IMR-90 (cell line): Measurements from ENCODE around the gene ANKMY1. TPM values are rescaled to one million over a fixed set of nuclear protein-coding genes. Genes with fewer than 3 reads are reported as not detected.

ENCODE experiments used
- ATAC-seq: fragments of 200-7000 bp; cut with Tn5 transposase; 2 replicates; pipeline ENCODE4 v1.9.1; 2020; ENCODE audit warnings: low read depth, mild to moderate bottlenecking, moderate library complexity
- BruUV-seq: library from RNA; stranded (reverse); fragments of 400-500 nt; replicated peaks from 2 replicates; lab custom pipeline; 2021; lab: Mats Ljungman, UMichigan
- CTCF ChIA-PET: fragments of 300-600 bp; formaldehyde crosslinking; extraction: SDS; loops from one replicate; lab custom pipeline; 2021; ENCODE audit warnings: antibody characterized with exemption; lab: Yijun Ruan, JAX
- POLR2A ChIA-PET: fragments of 300-600 bp; sonication (Branson Sonifier 250); formaldehyde crosslinking; loops from one replicate; lab custom pipeline; 2022; ENCODE audit warnings: antibody characterized with exemption; ENCODE audit not compliant: unreplicated experiment; lab: Charles Lee
- DNase-seq: peaks from one replicate; pipeline ENCODE4 v3.0.0; 2013
- H2AFZ ChIP-seq: replicated peaks from 2 replicates; pipeline ENCODE3; 2013; ENCODE audit warnings: low read length, mild to moderate bottlenecking; ENCODE audit not compliant: poor library complexity
- H2AK5ac ChIP-seq: 2 replicates; pipeline ENCODE4 v1.6.1; 2013; ENCODE audit warnings: low read depth, low read length, inconsistent platforms
- H2AK9ac ChIP-seq: replicated peaks from 2 replicates; pipeline ENCODE3; 2013; ENCODE audit warnings: mild to moderate bottlenecking, low read depth, low read length, moderate library complexity; ENCODE audit not compliant: poor library complexity
- H2BK120ac ChIP-seq: 2 replicates; pipeline ENCODE4 v1.6.1; 2013; ENCODE audit warnings: low read depth, low read length, inconsistent platforms
- H2BK15ac ChIP-seq: 3 replicates; pipeline ENCODE4 v1.6.1; 2013; ENCODE audit warnings: low read depth, low read length, inconsistent platforms
- H2BK20ac ChIP-seq: 2 replicates; pipeline ENCODE4 v1.6.1; 2013; ENCODE audit warnings: low read depth, mild to moderate bottlenecking, inconsistent platforms, low read length, moderate library complexity
- H2BK5ac ChIP-seq: 2 replicates; pipeline ENCODE4 v1.6.1; 2013; ENCODE audit warnings: mild to moderate bottlenecking, low read depth, low read length, inconsistent platforms; ENCODE audit not compliant: poor library complexity, severe bottlenecking
- H3K14ac ChIP-seq: replicated peaks from 2 replicates; pipeline ENCODE4 v1.6.1; 2013; ENCODE audit warnings: low read depth, low read length, inconsistent platforms
- H3K18ac ChIP-seq: 2 replicates; pipeline ENCODE4 v1.6.1; 2013; ENCODE audit warnings: low read depth, low read length, control low read depth
- H3K23ac ChIP-seq: 2 replicates; pipeline ENCODE4 v1.6.1; 2013; ENCODE audit warnings: low read depth, low read length, inconsistent platforms
- H3K27ac ChIP-seq: 2 replicates; pipeline ENCODE4 v1.5.1; 2013; ENCODE audit warnings: mild to moderate bottlenecking, control low read depth, low read length; ENCODE audit not compliant: insufficient read depth
- H3K27me3 ChIP-seq: 2 replicates; pipeline ENCODE4 v1.6.1; 2013; ENCODE audit warnings: low read length; ENCODE audit not compliant: control insufficient read depth, insufficient read depth
- H3K36me3 ChIP-seq: 2 replicates; pipeline ENCODE4 v1.6.1; 2013; ENCODE audit warnings: low read length, mixed read lengths; ENCODE audit not compliant: control insufficient read depth, insufficient read depth
- H3K4ac ChIP-seq: 2 replicates; pipeline ENCODE4 v1.6.1; 2013; ENCODE audit warnings: low read depth, low read length, inconsistent platforms
- H3K4me1 ChIP-seq: 2 replicates; pipeline ENCODE4 v1.6.1; 2013; ENCODE audit warnings: low read length, mixed read lengths; ENCODE audit not compliant: control insufficient read depth, insufficient read depth
- H3K4me2 ChIP-seq: 2 replicates; pipeline ENCODE4 v1.6.1; 2013; ENCODE audit warnings: low read depth, mild to moderate bottlenecking, control low read depth, low read length, moderate library complexity
- H3K4me3 ChIP-seq: 2 replicates; pipeline ENCODE4 v1.5.1; 2013; ENCODE audit warnings: low read depth, mild to moderate bottlenecking, control low read depth, low read length, moderate library complexity; ENCODE audit not compliant: insufficient read depth
- H3K56ac ChIP-seq: 2 replicates; pipeline ENCODE4 v1.6.1; 2013; ENCODE audit warnings: low read length, inconsistent platforms; ENCODE audit not compliant: insufficient read depth; ENCODE audit errors: extremely low read depth
- H3K79me1 ChIP-seq, 2 experiments: 2 replicates each; pipeline ENCODE4 v1.6.1; 2013; ENCODE audit warnings: low read length in 2 of 2, inconsistent platforms in 1 of 2, low read depth in 1 of 2
- H3K9ac ChIP-seq: 2 replicates; pipeline ENCODE4 v1.6.1; 2013; ENCODE audit warnings: low read depth, low read length, control low read depth
- H3K9me1 ChIP-seq: 2 replicates; pipeline ENCODE4 v1.6.1; 2013; ENCODE audit warnings: low read length, inconsistent platforms; ENCODE audit not compliant: insufficient read depth
- H3K9me3 ChIP-seq: 2 replicates; pipeline ENCODE4 v1.6.1; 2013; ENCODE audit warnings: low read length; ENCODE audit not compliant: control insufficient read depth, insufficient read depth
- H4K20me1 ChIP-seq: 2 replicates; pipeline ENCODE4 v1.6.1; 2013; ENCODE audit warnings: low read length, inconsistent platforms; ENCODE audit not compliant: insufficient read depth
- H4K5ac ChIP-seq: 2 replicates; pipeline ENCODE4 v1.6.1; 2013; ENCODE audit warnings: mild to moderate bottlenecking, low read depth, low read length, control low read depth
- H4K8ac ChIP-seq, 2 experiments: 2 replicates each; pipeline ENCODE4 v1.6.1; 2013; ENCODE audit warnings: low read depth in 2 of 2, low read length in 2 of 2, control low read depth in 1 of 2, inconsistent platforms in 1 of 2
- H4K91ac ChIP-seq: 2 replicates; pipeline ENCODE4 v1.6.1; 2013; ENCODE audit warnings: low read depth, low read length, inconsistent platforms; ENCODE audit not compliant: insufficient read depth
- BHLHE40 ChIP-seq: fragments of 150-350 bp; IDR thresholded peaks from 2 replicates; pipeline ENCODE4 v1.6.1; 2016; ENCODE audit warnings: mild to moderate bottlenecking, low read depth, low read length
- CEBPB ChIP-seq: IDR thresholded peaks from 2 replicates; pipeline ENCODE4 v1.6.1; 2012; ENCODE audit warnings: low read depth, low read length, improper control_type of control experiment
- CHD1 ChIP-seq: IDR thresholded peaks from 2 replicates; pipeline ENCODE4 v1.6.1; 2012; ENCODE audit warnings: low read depth, low read length, improper control_type of control experiment
- FOS ChIP-seq: fragments of 150-350 bp; IDR thresholded peaks from 2 replicates; pipeline ENCODE4 v1.6.1; 2016; ENCODE audit warnings: low read depth, low read length
- MAFK ChIP-seq: IDR thresholded peaks from 2 replicates; pipeline ENCODE4 v1.6.1; 2012; ENCODE audit warnings: low read depth, low read length, improper control_type of control experiment
- MAZ ChIP-seq: IDR thresholded peaks from 2 replicates; pipeline ENCODE4 v1.6.1; 2012; ENCODE audit warnings: low read depth, mild to moderate bottlenecking, low read length, improper control_type of control experiment, moderate library complexity, borderline replicate concordance
- MXI1 ChIP-seq: IDR thresholded peaks from 2 replicates; pipeline ENCODE4 v1.6.1; 2012; ENCODE audit warnings: low read depth, mild to moderate bottlenecking, low read length, moderate library complexity, borderline replicate concordance
- NFE2L2 ChIP-seq: fragments of 150-350 bp; IDR thresholded peaks from 2 replicates; pipeline ENCODE4 v1.6.1; 2016; ENCODE audit warnings: low read depth, mild to moderate bottlenecking, low read length
- POLR2A ChIP-seq: IDR thresholded peaks from 2 replicates; pipeline ENCODE4 v1.6.1; 2012; ENCODE audit warnings: mild to moderate bottlenecking, low read depth, low read length
- RAD21 ChIP-seq: IDR thresholded peaks from 2 replicates; pipeline ENCODE4 v1.6.1; 2012; ENCODE audit warnings: low read length, improper control_type of control experiment
- RCOR1 ChIP-seq: IDR thresholded peaks from 2 replicates; pipeline ENCODE4 v1.6.1; 2012; ENCODE audit warnings: mild to moderate bottlenecking, low read length, improper control_type of control experiment; ENCODE audit not compliant: insufficient replicate concordance
- SMC3 ChIP-seq: fragments of 150-350 bp; IDR thresholded peaks from 2 replicates; pipeline ENCODE4 v1.6.1; 2016; ENCODE audit warnings: low read depth, mild to moderate bottlenecking, antibody characterized with exemption, low read length, moderate library complexity
- WGBS, 2 experiments: methylation state at CpG; one replicate each; pipeline versions ENCODE4 v1.1.5 to v1.1.7; 2013; ENCODE audit warnings: missing lambda C conversion rate in 2 of 2; ENCODE audit not compliant: insufficient read length in 1 of 2; ENCODE audit errors: extremely low coverage in 2 of 2; 5-methylcytosine and 5-hydroxymethylcytosine counted together
- dilution Hi-C: fragments of 300-500 bp; cut with HindIII; formaldehyde crosslinking; loops from one replicate; pipeline ENCODE4 v1.14.3; 2018; ENCODE audit warnings: low sequenced_read_pairs; ENCODE audit not compliant: unreplicated experiment
- in situ Hi-C: fragments of 300-500 bp; cut with MboI; formaldehyde crosslinking; loops from 3 replicates; pipeline ENCODE4 v1.14.3; 2019; ENCODE audit warnings: low sequenced_read_pairs, inconsistent platforms, mixed read lengths
- intact Hi-C: fragments of 100-400 bp; cut with micrococcal nuclease; formaldehyde crosslinking; loops from 2 replicates; pipeline ENCODE4 v1.10.0; 2022
- polyA plus RNA-seq, 3 experiments: library from polyadenylated mRNA; depleted of rRNA; stranded (reverse); fragments of >200 nt; gene quantifications; 2 replicates each; pipeline ENCODE4 v1.2.3, GENCODE V29; 2012; ENCODE audit warnings: low replicate concordance in 1 of 3
- total RNA-seq: library from RNA; depleted of rRNA; stranded (reverse); fragments of >200 nt; gene quantifications from 2 replicates; pipeline ENCODE4 v1.2.3, GENCODE V29; 2012
- TF ChIP-seq, protein P1 (sequence below): fragments of 150-350 bp; IDR thresholded peaks from 2 replicates; pipeline ENCODE4 v1.6.1; 2017; ENCODE audit warnings: mild to moderate bottlenecking, antibody characterized with exemption, low read length, low read depth
- TF ChIP-seq, protein P2 (sequence below): fragments of 150-350 bp; IDR thresholded peaks from 2 replicates; pipeline ENCODE4 v1.6.1; 2016; ENCODE audit warnings: low read depth, mild to moderate bottlenecking, low read length, moderate library complexity, borderline replicate concordance

ANKMY1 gene
- total and polyA plus RNA-seq, 2 of the 4 experiments (the other 2 are of a cell fraction), result 2.9 to 5.5 TPM

DNA sequence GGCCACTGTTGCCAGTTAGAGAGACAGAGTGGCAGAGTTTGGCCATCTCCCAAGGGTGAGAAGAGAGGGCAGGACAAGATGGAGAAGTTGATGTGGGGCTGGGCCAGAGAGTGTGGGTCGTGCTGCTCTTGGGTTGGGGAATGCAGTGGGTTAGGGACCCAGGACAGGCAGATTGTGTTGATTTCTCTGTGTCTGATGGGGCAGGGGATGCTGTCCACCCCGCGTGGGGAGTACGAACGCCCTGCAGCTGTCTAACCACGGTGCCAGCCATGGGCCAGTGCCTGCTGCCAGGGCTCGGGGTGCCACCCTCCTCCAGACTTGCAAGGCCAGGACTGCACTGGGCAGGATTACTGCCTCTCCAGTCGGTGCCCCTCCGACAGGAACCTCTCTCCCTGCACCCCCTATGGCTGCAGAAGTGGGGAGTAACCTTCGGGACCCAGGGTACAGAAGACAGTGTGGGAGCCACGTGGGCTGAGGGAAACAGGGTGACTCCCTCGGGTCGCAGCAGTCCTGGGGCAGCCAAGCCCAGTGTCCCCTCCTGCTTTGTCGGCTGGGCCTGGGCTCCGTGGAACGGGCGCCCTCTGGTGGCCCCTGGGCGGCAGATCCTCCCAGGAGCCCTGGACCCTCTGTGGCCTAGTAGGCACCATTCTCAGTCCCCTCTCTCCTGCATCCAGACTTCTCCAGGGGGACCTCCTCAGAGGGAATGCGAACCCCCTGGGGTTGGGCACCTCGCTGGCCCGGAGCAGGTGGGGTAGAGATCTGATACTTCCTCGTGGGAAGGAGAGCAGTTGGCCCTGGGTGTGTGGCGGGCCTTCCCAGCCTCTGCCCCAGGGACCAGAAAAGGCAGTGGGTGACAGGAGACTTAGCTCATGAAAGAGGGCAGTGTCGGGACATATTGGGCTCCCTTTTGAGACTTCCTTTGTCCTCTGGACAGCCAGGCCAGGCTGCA lies 119.7 kb downstream of the ANKMY1 start:
- peak; percentile 42 for DNase-seq
- in situ Hi-C loops, result loop anchor here (5.0 kb wide), 1 partner anchor 206 kb away; no protein-coding TSS in a partner anchor
- H2AK9ac ChIP-seq, result peak overlapping the region; percentile 89
- peaks cover 65% of the 10 kb centered on the region for H4K20me1 ChIP-seq
- no peak overlapping the region for H4K5ac ChIP-seq
- H3K18ac ChIP-seq, result no peak overlapping the region
- intact Hi-C loops, result loop anchor here (1.0 to 5.0 kb wide), 2 partner anchors 205 to 376 kb away; no protein-coding TSS in a partner anchor
- no peak overlapping the region for H2BK120ac ChIP-seq
- peak overlapping the region; percentile 0 to 21; a peak in 2 of 4 replicates for H4K8ac ChIP-seq
- peak overlapping the region; percentile 46; the same call in 1 of the 2 replicates for H3K9ac ChIP-seq
- H2BK5ac ChIP-seq, result peak overlapping the region; percentile 18
- H2BK20ac ChIP-seq, result no peak overlapping the region
- no TSS peak for BruUV-seq
- POLR2A ChIA-PET, result no interaction called here
- peaks cover 29% of the 10 kb centered on the region for H3K4me1 ChIP-seq
- 0 out of 2 replicates have a peak overlapping the region, but pooled peaks have one; percentile 42 for H3K27ac ChIP-seq
- peak overlapping the region; percentile 74 for H2AK5ac ChIP-seq
- 0 out of 2 replicates have a peak overlapping the region, but pooled peaks have one; percentile 90 for H3K23ac ChIP-seq
- H3K4me3 ChIP-seq, result peak overlapping the region; percentile 13
- dilution Hi-C loops, result no loop called here
- peak; percentile 25 for ATAC-seq
- H2AFZ ChIP-seq, result peak overlapping the region; percentile 81
- H3K4me2 ChIP-seq, result peak overlapping the region; percentile 97
- peak overlapping the region; percentile 4; the same call in 1 of the 2 replicates for H3K14ac ChIP-seq
- H3K9me3 ChIP-seq, result no peaks in the 10 kb centered on the region
- H3K27me3 ChIP-seq, result no peaks in the 10 kb centered on the region
- CTCF ChIA-PET, result interaction anchor here (1.1 kb wide), 1 partner anchor 204 kb away, joined by 3 read pairs; no protein-coding TSS in a partner anchor
- peaks cover 11% of the 10 kb centered on the region for H3K9me1 ChIP-seq
- peaks cover 2 to 72% of the 10 kb centered on the region in 2 experiments; a peak in 3 of 4 replicates for H3K79me1 ChIP-seq
- H3K36me3 ChIP-seq, result peaks cover 8% of the 10 kb centered on the region; the same call in 1 of the 2 replicates
- H3K56ac ChIP-seq, result no peak overlapping the region
- WGBS, 2 experiments, result 75% methylated on average over 1 of the region's 24 CpGs; no CpG with 5 or more reads in 1 of the 2 experiments
- peak overlapping the region; percentile 69 for H3K4ac ChIP-seq
- no peak overlapping the region for H2BK15ac ChIP-seq
- no peak overlapping the region for H4K91ac ChIP-seq
- TF ChIP-seq RAD21 (peak; percentile 96), CEBPB (no peak), SMC3 (peak; percentile 95), MXI1 (no peak), BHLHE40 (no peak), FOS (no peak), MAFK (no peak), CHD1 (0 out of 2 replicates have a peak, but pooled peaks have one; percentile 21), MAZ (peak; percentile 56; the same call in 1 of the 2 replicates), POLR2A (peak; percentile 60), NFE2L2 (no peak), RCOR1 (no peak)
- TF ChIP-seq, protein P1, sequence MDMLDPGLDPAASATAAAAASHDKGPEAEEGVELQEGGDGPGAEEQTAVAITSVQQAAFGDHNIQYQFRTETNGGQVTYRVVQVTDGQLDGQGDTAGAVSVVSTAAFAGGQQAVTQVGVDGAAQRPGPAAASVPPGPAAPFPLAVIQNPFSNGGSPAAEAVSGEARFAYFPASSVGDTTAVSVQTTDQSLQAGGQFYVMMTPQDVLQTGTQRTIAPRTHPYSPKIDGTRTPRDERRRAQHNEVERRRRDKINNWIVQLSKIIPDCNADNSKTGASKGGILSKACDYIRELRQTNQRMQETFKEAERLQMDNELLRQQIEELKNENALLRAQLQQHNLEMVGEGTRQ, result peak; percentile 45; the same call in 1 of the 2 replicates
- TF ChIP-seq, protein P2, sequence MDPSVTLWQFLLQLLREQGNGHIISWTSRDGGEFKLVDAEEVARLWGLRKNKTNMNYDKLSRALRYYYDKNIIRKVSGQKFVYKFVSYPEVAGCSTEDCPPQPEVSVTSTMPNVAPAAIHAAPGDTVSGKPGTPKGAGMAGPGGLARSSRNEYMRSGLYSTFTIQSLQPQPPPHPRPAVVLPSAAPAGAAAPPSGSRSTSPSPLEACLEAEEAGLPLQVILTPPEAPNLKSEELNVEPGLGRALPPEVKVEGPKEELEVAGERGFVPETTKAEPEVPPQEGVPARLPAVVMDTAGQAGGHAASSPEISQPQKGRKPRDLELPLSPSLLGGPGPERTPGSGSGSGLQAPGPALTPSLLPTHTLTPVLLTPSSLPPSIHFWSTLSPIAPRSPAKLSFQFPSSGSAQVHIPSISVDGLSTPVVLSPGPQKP, result no peak
